Endothelial cell of hepatic sinusoid (primary cell): Measurements from ENCODE around the gene USP6NL.

Experiments
- in situ Hi-C: cut with HindIII; loops from 2 replicates; pipeline ENCODE4 v1.10.0; 2017; ENCODE audit warnings: low sequenced_read_pairs

The USP6NL gene

DNA sequence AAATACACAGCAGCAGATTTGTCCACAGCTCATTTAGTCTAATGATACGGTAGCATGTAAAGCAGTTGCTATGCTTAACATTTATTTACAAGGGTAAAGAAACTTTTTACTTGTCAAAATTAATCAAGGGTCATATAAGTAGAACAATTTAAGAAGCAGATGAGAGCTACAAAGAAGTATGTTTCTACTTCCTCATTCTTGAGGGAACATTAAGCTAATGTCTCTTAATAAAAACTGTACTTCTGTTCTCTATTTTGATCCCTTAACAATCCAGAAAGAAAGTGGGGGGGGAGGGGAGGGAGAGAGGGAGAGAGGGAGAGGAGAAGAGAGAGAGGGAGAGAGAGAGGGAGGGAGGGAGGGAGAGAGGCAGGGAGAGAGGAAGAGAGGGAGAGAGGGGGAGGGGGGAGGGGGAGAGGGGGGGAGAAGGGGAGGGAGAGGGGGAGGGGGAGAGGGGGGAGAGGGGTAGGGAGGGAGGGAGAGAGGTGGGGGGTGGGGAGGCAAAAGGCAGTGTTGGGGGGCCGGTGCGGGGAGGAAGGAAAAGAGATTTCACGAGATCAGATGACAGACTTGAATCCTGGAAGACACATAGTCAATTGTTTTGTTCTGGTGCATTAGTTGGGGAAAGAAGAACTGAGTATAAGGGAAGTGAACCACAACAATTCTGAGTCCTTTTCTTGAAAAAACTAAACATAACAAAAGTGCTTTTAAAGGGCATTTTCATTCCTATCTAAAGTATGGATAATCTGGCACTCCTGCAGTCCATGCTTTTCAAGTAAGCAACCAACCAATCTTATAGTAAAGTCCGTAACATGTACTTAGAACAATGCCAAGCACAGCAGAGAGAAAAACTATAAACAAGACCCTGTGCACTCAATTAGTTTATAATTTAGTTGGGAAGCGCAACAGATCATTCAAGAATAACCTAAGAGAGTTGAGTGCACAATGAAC lies 128.0 kb downstream of the USP6NL start:
- in situ Hi-C loops, result no loop called here

DNA sequence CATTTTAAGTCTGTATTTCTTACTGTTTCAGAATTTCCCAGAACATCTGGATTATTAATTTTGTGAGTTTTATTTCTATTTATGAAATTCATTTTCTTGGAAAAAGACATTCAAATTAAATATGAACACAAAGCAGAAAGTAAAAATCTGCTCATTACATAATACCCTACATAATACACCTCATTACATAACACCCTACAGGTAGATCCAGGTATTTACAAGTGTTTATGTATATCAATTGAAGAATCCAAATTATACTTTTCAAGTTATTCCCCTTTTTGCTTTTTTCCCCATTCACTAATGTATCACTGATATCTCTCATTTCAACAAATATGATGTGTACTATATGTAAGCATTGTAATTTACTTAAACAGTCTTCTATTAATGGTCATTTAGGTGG lies 129.1 kb downstream of the USP6NL start:
- in situ Hi-C loops, result no loop called here

DNA sequence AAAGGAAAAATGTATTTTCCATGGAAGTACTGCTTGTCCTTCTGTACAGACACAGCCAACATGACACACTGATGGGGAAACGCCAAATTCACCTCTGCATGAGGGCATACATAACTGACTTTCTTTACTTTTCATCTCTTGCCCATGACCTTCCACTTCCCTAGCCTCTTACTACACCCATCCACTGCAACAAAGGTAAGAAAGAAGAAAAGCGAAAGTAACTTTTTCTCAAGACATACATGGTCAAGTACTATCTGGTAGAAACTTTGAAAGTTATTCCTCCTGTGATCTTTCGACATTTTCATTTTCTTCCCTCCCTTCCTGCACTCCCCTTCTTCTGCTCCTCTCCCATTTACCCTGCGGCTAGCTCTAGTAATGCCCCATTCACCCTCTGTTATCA lies 130.8 kb downstream of the USP6NL start:
- in situ Hi-C loops, result no loop called here

DNA sequence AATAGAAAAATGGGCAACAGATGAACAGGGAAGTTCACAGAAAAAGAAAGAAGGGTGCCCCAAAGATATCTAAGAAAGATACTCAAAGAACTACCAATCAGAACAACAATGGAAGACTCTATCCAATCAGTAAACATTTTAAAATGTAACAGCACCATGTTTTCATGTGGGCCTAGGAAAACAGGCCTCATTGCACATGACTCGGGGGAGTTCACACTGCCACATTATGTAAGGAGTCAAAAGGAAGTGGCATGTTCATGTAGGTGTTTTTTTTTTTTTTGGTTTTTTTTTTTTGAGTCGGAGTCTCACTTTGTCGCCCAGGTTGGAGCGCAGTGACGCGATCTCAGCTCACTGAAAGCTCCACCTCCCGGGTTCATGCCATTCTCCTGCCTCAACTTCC lies 132.2 kb downstream of the USP6NL start:
- in situ Hi-C loops, result no loop called here

DNA sequence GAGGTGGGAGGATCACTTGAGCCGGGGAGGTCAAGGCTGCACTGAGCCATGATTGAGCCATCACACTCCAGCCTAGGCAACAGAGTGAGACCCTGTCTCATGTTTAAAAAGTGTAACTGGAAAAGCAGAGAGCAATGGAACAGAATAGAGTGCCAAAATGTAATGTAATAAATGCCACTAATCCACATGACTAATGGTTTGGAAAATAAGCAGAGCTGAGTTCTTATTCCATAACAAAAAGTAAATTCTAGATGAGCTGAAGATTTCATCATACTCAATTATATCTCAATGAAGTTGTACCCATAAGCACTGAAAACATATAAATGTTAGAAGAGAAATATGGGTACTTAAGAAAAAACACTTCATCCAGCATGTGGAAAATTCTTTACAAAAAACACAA lies 132.6 kb downstream of the USP6NL start:
- in situ Hi-C loops, result no loop called here

DNA sequence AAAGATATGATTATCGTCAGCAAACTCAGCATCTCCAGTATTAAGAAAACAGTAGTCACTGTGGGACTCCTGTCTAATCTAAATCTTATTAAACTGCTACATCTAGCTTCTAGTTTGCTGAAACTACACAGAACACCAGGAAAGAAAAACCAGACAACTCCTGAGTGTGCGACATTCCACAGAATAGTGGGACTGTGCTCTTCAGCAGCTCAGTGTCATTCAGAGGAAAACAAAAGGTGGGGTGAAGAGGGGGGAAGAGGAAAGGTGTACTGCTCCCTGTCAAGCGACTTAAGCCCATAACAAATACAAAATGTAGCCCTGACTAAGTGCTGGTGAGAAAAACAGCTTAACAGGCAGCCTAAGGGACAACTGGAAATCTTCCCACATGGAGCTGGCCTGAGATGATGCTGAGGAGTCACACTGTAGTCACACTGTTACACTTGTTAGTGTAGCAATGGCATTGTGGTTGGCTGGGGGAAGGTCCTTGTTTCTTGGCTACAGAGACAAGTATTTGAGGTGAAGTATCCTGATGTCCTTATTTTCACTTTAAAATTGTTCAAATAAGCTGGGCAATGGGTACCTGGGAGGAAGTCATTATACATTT lies 135.5 kb downstream of the USP6NL start:
- in situ Hi-C loops, result no loop called here

DNA sequence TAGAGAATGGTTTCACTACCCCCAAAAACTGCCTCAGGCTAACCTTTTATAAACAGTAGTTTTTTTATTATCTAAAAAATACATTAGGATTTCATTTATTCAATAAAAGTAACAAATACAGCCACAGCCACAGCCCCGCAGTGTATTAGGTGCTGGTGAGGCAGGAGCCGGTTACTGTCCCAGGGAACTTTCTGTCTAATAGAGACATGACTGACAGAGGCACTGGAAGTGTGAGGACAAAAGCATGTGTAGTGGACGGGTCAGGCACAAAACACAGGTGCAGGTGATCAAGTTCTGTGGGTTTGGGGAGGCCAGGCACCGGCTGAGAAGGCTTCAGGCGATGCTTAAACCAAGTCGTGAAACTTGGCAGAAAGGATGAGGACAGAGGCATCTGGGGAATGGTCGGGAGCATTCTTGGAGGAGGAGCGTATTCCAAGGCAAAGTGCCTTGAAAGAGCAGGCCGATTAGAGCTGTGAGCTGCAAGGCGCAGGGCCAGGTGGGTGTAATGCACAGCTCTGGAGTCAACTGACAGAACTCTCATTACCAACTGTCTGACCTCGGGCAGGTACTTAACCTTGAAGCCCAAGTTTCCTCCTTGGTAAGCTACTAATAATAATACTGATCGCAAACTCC lies 138.2 kb downstream of the USP6NL start:
- in situ Hi-C loops, result no loop called here

DNA sequence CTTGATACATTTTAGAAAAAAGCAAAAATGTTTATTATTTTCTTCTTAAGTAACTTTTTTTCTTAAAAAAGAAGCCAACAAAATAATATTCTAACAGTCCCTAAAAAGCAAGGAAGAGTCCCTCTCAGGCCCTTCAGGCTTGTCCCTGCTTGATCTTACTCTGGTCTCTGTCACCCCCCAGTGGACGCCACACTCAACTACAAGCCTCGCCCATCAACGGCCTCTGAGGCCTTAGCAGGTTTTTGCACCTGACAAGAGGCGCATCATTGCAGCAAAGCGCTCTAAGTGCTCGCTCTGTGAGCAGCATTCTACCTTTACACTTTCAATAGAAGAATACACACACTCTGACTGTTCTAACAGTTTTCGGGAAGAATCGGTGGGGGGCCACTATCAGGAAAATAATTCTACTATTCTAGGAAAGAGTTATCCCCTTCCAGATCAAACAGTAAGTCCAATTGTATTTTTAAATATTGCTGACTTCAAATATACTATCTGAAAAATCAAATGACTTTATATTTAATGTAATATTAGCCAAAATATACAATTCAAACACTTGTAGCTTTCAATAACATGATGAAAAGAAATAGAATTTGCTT lies 139.2 kb downstream of the USP6NL start:
- in situ Hi-C loops, result no loop called here

DNA sequence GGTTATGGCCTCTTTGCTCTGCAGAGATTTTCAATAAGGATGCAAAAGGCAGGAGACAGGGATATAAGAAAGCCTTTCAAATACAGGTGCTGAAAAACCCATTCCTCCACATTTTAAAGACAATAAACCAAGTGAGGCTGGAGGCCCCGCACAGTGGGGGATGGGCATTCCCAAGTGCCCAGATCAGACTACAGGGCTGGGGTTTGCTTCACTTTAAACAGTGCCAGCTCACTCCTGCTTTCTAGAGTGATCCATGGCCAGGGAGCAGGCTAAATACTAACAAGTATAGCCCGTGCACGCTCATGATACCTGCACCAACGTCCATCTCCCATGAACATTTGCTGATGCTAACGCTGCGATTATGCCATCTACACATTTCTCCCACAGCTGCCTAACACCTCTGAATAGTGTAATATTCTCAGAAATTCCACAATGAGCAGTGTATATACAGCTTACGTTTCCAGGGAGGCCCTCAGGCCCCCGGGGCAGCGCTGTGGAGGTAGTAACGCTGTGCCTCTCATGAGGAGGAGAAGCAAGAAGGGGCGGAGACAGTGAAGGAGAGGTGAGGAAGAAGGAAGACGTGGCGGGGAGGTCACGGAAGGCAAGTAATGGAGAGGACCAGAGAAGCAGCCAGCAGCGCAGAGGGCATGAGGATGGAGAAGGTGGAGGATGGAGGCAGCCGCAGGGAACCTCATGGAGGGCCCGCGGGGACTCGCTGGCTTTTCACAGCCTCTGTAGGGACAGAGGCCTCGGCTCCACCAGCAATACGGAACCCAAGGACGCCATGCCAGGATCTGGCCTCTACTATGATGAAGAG lies 141.7 kb downstream of the USP6NL start:
- in situ Hi-C loops, result no loop called here

DNA sequence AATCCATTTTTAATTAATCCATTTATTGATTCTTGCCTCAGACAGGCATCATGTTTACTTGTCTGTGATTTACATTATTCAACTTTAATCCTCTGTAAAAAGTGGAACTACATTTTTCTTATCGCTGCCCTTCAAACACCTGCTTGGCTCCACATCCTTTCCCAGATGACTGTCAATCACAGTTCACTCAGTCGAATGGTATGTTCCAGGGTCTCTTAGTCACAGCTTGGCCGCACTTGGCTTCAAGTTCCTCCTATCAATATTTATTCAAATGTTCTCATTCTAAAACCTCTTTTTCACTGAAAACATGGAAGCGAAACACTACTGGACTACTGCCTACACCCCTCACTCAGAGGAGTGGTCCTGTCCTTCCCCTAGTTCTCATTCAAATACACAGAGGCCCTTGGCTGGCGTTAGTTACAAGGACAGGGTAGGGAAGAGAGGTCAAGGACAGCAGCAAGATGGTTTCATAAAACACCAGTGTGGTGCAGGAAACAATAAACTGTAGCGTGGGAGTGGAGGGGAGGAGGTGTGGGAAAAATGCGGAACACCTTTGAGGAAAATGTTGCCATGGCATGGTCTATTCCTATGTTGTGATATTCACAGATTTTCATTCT lies 143.2 kb downstream of the USP6NL start:
- in situ Hi-C loops, result no loop called here

DNA sequence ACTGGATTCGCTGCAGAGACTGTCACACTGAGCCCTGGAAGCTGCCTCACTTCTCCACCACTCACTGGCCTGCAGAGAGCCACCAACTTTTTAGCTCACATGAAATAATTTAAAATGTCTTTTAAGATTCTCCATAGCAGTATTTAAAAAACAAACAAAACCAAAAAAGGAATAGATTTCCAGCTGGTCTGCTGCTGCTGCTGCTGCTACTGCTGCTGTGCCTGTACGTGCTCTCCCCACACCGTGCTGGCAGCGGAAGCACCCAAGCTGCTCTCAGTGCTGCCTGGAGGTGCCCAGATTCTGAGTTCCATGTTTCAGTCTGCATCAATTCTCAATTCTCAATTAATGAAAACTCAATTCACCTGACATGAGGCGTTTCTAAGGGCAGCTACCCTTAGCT lies 146.0 kb downstream of the USP6NL start:
- in situ Hi-C loops, result no loop called here

DNA sequence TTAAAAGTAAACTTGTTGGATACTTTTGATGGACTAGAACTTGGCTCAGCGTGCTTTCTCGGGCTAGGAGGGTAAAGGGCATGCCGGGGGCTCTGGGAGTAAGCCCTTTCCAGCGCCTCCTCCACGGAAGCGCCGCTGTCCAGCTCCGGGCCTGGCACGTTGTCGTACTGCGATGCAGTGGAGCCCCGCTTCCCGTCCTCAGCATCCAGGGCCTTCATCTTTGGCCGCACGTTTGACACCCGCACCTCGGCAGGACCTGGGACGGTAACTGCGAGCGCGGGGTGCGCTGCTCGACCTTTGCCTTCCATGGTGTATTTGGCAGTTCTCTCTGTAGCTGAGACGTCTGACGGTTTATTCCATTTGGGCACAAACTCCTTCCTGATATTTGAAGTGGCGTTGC lies 148.3 kb downstream of the USP6NL start:
- in situ Hi-C loops, result no loop called here

DNA sequence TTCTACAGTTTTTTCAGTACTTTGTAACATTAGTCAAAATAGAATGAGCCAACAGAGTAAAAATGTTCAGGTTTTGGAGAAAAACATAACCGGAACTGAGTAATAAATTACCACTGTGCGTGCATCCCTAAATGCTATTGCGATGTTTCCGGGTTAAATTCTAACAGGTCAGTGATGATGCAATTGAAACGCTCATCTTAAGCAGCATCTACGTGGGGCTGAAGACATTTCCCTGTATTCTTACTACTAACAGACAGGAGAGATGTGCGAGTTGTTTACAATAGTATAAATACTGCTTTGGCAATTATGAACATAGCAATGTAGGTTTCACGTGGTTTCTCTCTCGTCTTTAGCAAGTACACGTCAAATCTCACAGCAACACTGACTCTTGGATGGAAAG lies 149.4 kb downstream of the USP6NL start:
- in situ Hi-C loops, result no loop called here

DNA sequence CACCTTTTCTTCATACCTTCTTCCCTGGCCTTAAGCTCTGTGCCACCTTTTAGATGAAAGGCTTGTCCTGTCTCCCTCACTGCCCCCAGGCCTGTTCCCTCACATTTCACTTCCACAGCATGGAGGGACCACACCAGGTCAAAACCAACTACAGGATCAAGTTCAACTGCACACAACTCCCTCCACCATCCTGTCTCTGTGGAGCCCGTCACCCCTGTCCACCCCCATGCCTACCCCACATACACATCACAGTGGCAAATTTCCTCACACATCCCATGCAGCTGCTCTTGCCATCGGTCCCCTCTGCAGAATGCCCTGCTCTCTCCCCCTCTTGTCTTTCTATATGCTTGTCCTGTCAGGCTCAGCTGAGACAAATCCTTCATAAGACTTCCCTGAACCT lies 154.1 kb downstream of the USP6NL start:
- in situ Hi-C loops, result no loop called here

DNA sequence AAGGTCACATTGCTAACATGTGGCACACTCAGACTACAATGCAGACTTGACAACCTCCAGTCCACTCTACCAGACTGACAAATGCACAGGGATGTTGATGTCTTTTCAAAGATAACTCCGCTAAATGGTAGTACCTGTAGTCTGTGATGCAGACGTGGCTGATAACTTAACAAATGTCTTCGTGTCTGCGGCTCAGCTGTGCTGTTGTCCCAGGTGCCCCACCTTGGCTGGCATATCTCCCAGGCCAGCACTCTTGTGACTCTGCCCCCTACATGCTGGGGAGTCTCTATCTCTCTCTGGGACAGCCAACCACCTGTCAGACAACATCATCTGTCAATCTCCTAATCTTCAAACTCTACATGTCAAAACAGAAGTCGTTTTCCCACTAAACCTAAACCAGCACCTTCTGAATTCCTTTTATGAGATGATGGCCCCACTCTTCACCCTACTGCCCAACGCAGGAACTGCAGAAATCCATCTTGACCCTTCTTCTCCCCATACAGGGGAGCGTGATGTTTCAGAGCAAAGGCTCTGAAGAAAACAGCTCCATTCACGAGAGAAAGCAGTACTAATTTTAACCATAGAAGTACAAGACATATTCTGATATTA lies 156.4 kb downstream of the USP6NL start:
- in situ Hi-C loops, result no loop called here

DNA sequence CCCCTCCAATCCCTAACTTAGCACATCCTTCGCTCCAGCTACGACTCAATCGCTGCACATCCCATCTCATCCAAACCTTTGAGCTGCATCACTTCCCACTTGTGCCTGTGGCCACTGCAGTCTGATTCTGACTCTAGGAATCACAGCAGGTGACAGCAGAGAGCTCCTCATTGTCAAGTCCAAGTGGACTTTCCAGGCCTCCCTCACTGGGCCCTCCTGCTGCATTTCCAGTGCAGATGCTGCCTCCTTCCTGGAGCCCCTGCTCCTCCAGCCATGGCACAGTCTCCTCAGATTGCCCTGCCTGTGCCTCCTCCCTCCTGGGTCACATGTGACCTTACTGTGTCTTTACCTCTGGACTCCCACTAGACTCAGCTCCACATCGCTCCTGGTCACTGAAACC lies 157.3 kb downstream of the USP6NL start:
- in situ Hi-C loops, result no loop called here

DNA sequence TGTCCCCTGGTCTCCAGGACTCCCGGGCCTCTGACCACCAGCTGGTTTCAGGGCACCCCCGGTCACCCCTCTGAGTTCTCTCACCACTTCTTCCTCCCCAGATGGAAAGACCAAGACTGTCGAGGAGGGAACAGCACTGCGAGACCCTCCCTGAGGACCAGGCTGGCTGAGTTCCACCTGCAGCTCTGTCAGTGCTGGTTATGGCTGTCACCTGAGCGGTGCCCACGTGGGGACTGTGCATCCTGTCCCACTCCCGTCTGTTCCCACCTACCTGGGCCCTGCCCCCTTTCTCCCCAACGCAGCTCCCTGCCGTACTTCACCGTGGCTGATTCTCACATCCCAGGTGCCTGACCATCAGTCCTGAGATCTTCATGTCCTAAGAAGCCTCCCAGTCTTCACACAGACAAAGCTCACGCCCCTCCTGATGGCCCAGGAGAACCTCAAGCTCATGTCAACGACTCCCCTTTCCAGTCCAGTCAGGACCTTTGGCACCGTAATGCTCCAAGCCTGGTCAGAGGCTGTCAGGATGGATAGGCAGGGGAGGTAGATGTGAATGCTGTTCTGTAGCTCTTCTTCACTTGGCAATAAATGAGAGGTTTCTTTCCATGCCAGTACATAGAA lies 159.7 kb downstream of the USP6NL start:
- in situ Hi-C loops, result no loop called here

DNA sequence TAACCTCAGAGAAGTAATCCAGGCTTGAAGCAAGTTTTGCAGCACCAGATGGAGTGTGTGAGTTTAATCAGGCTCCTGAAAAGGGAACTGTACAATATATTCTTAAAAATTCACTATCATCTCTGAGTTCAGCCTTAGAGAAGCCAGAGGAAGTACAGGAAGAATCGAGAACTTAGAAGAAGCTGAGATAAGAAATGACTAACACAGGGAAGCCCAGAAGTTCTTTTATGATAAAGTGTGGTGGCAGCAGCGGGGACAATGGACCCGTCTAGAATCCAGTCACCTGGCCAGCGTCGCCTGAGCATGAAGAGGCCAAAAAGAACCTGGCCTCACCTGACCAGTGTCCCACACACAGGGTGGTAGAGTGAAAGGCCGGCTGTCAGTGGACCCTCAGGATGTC lies 161.0 kb downstream of the USP6NL start:
- in situ Hi-C loops, result no loop called here

DNA sequence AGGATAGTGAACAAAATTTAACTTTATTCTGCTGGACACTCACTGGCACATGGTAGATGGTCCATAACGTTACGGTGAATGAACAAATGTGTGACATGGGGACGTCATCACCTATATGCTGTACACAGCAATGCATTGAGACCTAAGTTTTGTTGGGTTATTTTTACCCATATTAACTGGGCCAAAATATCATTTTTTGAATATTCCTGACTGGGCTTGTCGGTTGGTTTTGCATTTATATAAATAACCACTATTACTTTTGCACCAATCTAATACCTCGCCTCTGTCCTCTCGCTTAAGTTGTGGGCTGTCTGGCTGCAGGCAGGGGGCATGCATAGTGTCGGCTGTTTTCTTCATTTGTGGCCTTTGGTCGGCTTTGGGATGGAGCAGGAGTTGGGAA lies 161.7 kb downstream of the USP6NL start:
- in situ Hi-C loops, result no loop called here
